GM13977 (cell line): ENCODE data around the gene LDLRAD3.

Experiments
- DNase-seq: peaks from one replicate; pipeline ENCODE4 v3.0.0; 2012; ENCODE audit warnings: low spot score
- CTCF ChIP-seq: IDR thresholded peaks from 2 replicates; pipeline ENCODE4 v1.5.1; 2012; ENCODE audit warnings: mild to moderate bottlenecking, control low read depth; ENCODE audit not compliant: insufficient read depth; ENCODE audit errors: extremely low read depth, missing control alignments
- in situ Hi-C: fragments of 300-500 bp; cut with MboI; formaldehyde crosslinking; loops from one replicate; pipeline ENCODE4 v1.12.0; 2022; ENCODE audit warnings: low sequenced_read_pairs, low pct_unique_long_range_greater_than_20kb, mixed read lengths, inconsistent platforms; ENCODE audit not compliant: unreplicated experiment

LDLRAD3 gene

GRCh38 chr11:36149538-36150242, 205.8 kb downstream of the LDLRAD3 start:
- TF ChIP-seq CTCF: peak; percentile 51
- in situ Hi-C loops: no loop called here
- DNase-seq: peak; percentile 74

- in situ Hi-C loops: no loop called here
- no peak for TF ChIP-seq CTCF
Measured at GRCh38 chr11:36150986-36151385, 207.1 kb downstream of the LDLRAD3 start.

GRCh38 chr11:36151933-36152580, 208.2 kb downstream of the LDLRAD3 start:
- TF ChIP-seq CTCF: no peak
- in situ Hi-C loops: no loop called here
- DNase-seq: no peak

More at GRCh38 chr11:36150986-36151385, 207.1 kb downstream of the LDLRAD3 start:
- no peak for DNase-seq

GRCh38 chr11:36153551-36153950, 209.7 kb downstream of the LDLRAD3 start:
- TF ChIP-seq CTCF: no peak
- in situ Hi-C loops: no loop called here
- no peak for DNase-seq

- TF ChIP-seq CTCF: no peak
- no peak for DNase-seq
- in situ Hi-C loops: no loop called here
Measured at GRCh38 chr11:36155124-36155561, 211.3 kb downstream of the LDLRAD3 start.

GRCh38 chr11:36155770-36156160, 211.9 kb downstream of the LDLRAD3 start:
- in situ Hi-C loops: no loop called here
- no peak for DNase-seq
- TF ChIP-seq CTCF: no peak
